IPS-NIHi7 (cell line): ENCODE measurements around the gene GARIN6.
"Not testable (repeated sequence)": the region's sequence is repeated elsewhere in the genome, so short reads cannot be mapped to it uniquely, and the experiment has no call there.

ENCODE experiments used
- DNase-seq: peaks from one replicate; pipeline ENCODE4 v3.0.0; 2012; ENCODE audit warnings: mixed read lengths; ENCODE audit errors: extremely low spot score

The GARIN6 gene

GRCh38 chr12:99647453-99647852, at the start of gene GARIN6:
Gene GARIN6 (plus strand): TSS chr12:99647753. CDS start chr12:99648175, 422 bp downstream.
- no peak for DNase-seq

- DNase-seq: no peak
These were observed 48.8 kb upstream of the GARIN6 start for GRCh38 chr12:99598785-99599184.

GRCh38 chr12:99600388-99600787, 47.2 kb upstream of the GARIN6 start:
- DNase-seq: no peak

GRCh38 chr12:99609455-99610181, 37.9 kb upstream of the GARIN6 start:
- peak; percentile 47 for DNase-seq

GRCh38 chr12:99611117-99611516, 36.4 kb upstream of the GARIN6 start:
- DNase-seq: no peak

GRCh38 chr12:99611599-99611998, 36.0 kb upstream of the GARIN6 start:
- DNase-seq: no peak

GRCh38 chr12:99618657-99619056, 28.9 kb upstream of the GARIN6 start:
- DNase-seq: no peak

GRCh38 chr12:99619389-99620158, 28.0 kb upstream of the GARIN6 start:
- DNase-seq: peak; percentile 45

GRCh38 chr12:99620159-99620479, 27.4 kb upstream of the GARIN6 start:
- no peak for DNase-seq

- not testable (repeated sequence) for DNase-seq
These were observed 23.0 kb upstream of the GARIN6 start for GRCh38 chr12:99624591-99624990.

- no peak for DNase-seq
These were observed 20.1 kb upstream of the GARIN6 start for GRCh38 chr12:99627459-99627858.

GRCh38 chr12:99644629-99645028, 2.9 kb upstream of the GARIN6 start:
- no peak for DNase-seq

- no peak for DNase-seq
These were observed 630 bp downstream of the GARIN6 start for GRCh38 chr12:99648183-99648582.

GRCh38 chr12:99649551-99649950, 2.0 kb downstream of the GARIN6 start:
- DNase-seq: peak; percentile 15

- DNase-seq: no peak
These were observed 11.3 kb downstream of the GARIN6 start for GRCh38 chr12:99658671-99659349.

- no peak for DNase-seq
These were observed 23.1 kb downstream of the GARIN6 start for GRCh38 chr12:99670635-99671034.

GRCh38 chr12:99680276-99680675, 32.7 kb downstream of the GARIN6 start:
- DNase-seq: no peak

- no peak for DNase-seq
These were observed 38.6 kb downstream of the GARIN6 start for GRCh38 chr12:99686142-99686541.

GRCh38 chr12:99695050-99695449, 47.5 kb downstream of the GARIN6 start:
- no peak for DNase-seq
